T-helper 1 cell (primary cell): Measurements from ENCODE around the gene PDCD7.
"Not testable (repeated sequence)": the region's sequence is repeated elsewhere in the genome, so short reads cannot be mapped to it uniquely, and the experiment has no call there.

ENCODE experiments used
- DNase-seq, 5 donors: peaks; one replicate each; pipeline ENCODE4 v3.0.0-alpha.2; 2012 to 2020

PDCD7 gene

GRCh38 chr15:65089206-65089824 is 44.3 kb downstream of the PDCD7 start:
- no peak for DNase-seq

GRCh38 chr15:65088643-65089021 is 45.0 kb downstream of the PDCD7 start:
- no peak for DNase-seq

GRCh38 chr15:65087873-65088642 is 45.5 kb downstream of the PDCD7 start:
- DNase-seq = no peak

GRCh38 chr15:65087411-65087810 is 46.2 kb downstream of the PDCD7 start:
- DNase-seq = no peak

GRCh38 chr15:65086680-65087111 is 46.9 kb downstream of the PDCD7 start:
- DNase-seq = no peak

- no peak for DNase-seq
Observed at GRCh38 chr15:65085990-65086679, 47.5 kb downstream of the PDCD7 start.

- DNase-seq = no peak
Observed at GRCh38 chr15:65085207-65085753, 48.3 kb downstream of the PDCD7 start.

GRCh38 chr15:65084500-65085206 is 49.0 kb downstream of the PDCD7 start:
- no peak for DNase-seq

GRCh38 chr15:65083262-65083701 is 50.3 kb downstream of the PDCD7 start:
- no peak for DNase-seq

- peak in 1 of 5 donors; percentile 7 for DNase-seq
Observed at GRCh38 chr15:65082303-65082953, 51.2 kb downstream of the PDCD7 start.

- DNase-seq = no peak
Observed at GRCh38 chr15:65081758-65082157, 51.9 kb downstream of the PDCD7 start.

GRCh38 chr15:65081270-65081669 is 52.3 kb downstream of the PDCD7 start:
- no peak for DNase-seq

GRCh38 chr15:65079580-65079979 is 54.0 kb downstream of the PDCD7 start:
- DNase-seq = no peak

GRCh38 chr15:65077981-65078352 is 55.6 kb downstream of the PDCD7 start:
- peak in 3 of 5 donors; percentile 26 to 35 (median 35) for DNase-seq

- no peak for DNase-seq
Observed at GRCh38 chr15:65077291-65077980, 56.2 kb downstream of the PDCD7 start.

- DNase-seq = no peak
Observed at GRCh38 chr15:65076486-65077290, 56.9 kb downstream of the PDCD7 start, which contains the start of gene KBTBD13. Gene KBTBD13 (plus strand): TSS chr15:65076746. CDS start chr15:65076816, 70 bp downstream.

GRCh38 chr15:65075607-65076395 is 57.8 kb downstream of the PDCD7 start:
- DNase-seq = not testable (repeated sequence)

GRCh38 chr15:65074946-65075345 is 58.7 kb downstream of the PDCD7 start:
- DNase-seq = not testable (repeated sequence)

GRCh38 chr15:65072617-65073016 is 61.0 kb downstream of the PDCD7 start:
- no peak for DNase-seq

GRCh38 chr15:65072027-65072426 is 61.6 kb downstream of the PDCD7 start:
- no peak for DNase-seq
